Measurements from ENCODE around the gene REV1.

Gene REV1

GRCh38 chr2:99444222-99444621 is 45.6 kb downstream of the REV1 start:
- no peak for DNase-seq

DNA sequence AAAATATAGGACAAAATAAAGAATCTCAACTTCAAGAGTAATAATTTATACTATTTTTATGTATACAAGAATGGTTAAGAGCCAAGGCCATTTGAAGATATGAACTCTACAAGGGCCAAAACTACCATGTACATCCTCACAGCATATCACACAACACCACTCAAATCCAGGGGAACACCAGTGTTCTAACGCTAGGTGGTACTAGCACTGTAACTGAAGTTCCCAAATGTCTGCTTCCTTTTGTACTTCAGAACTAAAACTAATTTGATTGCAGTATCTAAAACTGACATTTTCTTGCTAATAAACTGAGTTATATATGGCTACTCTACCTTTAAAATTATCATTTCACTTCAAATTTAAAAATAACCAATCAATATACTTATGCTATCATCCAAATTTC is 47.0 kb downstream of the REV1 start:
- no peak for DNase-seq

GRCh38 chr2:99439971-99440505 is 49.8 kb downstream of the REV1 start:
- no peak for DNase-seq

DNA sequence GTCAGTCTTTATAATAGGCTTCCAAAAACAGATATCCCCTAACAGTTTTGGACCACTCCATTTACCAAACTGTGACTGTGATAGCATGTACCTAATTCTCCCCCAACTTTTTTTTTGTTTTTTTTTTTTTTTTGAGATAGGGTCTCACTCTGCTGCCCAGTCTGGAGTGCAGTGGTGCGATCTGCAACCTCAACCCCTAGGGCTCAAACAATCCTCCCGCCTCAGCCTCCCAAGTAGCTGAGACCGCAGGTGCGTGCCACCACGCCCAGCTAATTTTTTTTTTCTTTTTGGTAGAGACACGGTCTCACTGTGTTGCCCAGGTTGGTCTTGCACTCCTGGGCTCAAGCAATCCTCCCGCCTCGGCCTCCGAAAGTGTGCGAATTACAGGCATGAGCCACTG is 52.9 kb downstream of the REV1 start:
- no peak for DNase-seq

GRCh38 chr2:99433340-99433739 is 56.5 kb downstream of the REV1 start:
- DNase-seq: no peak

GRCh38 chr2:99431587-99432275 is 58.1 kb downstream of the REV1 start:
- no peak for DNase-seq

DNA sequence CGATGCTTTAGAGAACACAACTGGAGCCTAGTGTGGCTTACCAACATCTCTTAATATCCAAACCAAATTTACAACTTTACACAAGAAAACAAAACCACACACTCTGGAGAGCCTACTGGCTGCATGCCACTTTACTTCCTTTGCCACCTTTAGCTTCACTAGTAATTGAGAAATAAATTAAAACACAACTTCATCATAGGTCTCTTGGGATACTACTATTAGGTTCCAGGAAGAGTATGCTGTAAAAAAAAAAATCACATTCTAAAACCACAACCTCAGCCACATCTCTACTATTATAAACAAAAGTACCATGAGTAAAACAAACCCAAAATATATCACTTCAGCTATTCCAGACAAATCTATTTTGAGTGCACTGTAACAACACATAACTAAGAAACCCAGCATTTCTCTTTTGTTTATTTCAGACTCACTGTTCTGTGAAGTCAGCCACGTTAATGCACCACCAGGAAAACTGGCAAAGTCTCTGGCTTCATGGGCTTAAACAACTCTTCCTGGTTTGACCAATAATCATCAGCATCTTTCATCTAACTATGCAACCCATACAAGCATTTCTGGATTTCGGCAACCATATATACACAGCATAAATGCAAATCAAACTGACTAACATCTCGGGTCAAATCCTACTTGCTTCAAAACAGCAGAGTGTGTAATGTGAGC is 59.1 kb downstream of the REV1 start:
- DNase-seq: no peak

DNA sequence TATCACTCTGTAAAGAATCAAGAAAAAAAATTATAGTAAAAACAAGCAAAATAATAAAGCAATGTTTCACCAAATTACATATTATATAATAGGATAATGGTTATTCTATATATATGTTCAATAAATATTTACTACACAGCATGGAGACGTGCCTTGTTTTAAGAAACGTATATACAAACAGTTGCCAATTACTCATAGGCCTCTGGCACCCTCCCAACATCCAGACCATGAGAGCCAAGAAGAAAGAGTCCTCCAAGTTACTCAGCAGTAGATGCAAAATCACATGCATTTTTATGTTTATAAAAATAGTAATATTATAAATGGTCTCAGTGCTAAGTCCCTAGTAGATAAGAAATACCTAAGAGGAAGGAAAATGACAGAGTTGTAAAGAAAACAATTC is 64.8 kb downstream of the REV1 start:
- no peak for DNase-seq

DNA sequence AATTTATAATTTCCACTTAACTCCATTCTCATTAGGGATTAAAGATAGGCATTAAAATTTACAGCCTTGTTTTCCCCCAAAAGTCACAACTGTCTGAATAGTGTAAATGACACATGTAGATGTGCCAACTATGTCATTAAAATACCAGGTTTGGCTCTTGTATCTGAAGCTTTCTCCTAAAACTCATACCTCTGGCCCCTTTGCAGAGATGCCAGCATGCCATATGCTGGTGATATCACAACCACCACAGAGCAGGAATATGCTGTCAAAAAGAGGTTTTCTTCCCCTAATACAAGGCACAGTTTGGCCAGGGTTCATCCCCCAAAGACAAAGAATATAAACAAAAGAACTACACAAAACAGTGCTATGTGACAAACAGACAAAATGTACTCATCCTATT is 65.4 kb downstream of the REV1 start:
- no peak for DNase-seq

GRCh38 chr2:99422599-99422998 is 67.2 kb downstream of the REV1 start:
- DNase-seq: no peak

- DNase-seq: no peak
Measured at GRCh38 chr2:99421469-99421868, 68.3 kb downstream of the REV1 start.

GRCh38 chr2:99420751-99421299 is 69.0 kb downstream of the REV1 start:
- DNase-seq: no peak

DNA sequence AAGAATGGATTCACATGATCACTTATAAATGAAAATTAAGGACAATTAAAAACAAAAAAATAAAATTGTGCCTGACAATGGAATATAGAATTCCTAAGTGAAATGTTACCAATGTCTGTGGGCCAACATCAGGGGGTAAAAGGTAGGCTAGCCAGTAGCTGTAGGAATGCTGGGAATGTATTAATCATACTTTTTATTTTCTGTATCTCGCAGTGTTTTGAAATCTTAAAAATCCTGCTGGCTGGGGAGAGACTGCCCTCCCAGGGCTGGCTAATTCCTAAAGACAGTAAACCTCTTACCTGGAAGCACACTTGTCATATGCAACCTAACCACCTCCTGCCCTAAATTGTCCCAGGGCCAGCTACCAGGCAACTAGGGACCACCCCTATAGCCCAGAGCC is 69.8 kb downstream of the REV1 start:
- DNase-seq: no peak

GRCh38 chr2:99417396-99417795 is 72.4 kb downstream of the REV1 start:
- no peak for DNase-seq

GRCh38 chr2:99414566-99414965 is 75.3 kb downstream of the REV1 start:
- no peak for DNase-seq

- DNase-seq: no peak
Measured at GRCh38 chr2:99410276-99410675, 79.5 kb downstream of the REV1 start.

DNA sequence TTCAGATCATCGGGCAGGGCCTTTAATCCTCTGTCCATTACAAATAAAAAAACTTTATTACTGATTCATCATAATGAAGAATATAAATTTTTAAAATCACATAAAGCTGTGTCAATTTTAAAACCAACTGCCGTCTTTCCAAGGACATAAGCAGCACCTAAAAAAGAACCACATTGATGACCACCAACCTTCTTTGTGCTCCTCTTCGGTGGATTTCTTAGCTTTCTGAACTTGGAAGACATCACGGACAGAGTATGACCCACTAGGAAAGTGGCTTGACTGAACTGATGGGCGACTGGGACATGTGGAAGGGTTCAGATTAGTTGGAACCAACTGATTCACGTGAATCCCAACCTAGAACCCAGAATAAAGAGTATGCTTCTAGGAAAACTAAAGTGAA is 83.7 kb downstream of the REV1 start:
- DNase-seq: no peak

- no peak for DNase-seq
Measured at GRCh38 chr2:99404797-99405669, 84.8 kb downstream of the REV1 start.

DNA sequence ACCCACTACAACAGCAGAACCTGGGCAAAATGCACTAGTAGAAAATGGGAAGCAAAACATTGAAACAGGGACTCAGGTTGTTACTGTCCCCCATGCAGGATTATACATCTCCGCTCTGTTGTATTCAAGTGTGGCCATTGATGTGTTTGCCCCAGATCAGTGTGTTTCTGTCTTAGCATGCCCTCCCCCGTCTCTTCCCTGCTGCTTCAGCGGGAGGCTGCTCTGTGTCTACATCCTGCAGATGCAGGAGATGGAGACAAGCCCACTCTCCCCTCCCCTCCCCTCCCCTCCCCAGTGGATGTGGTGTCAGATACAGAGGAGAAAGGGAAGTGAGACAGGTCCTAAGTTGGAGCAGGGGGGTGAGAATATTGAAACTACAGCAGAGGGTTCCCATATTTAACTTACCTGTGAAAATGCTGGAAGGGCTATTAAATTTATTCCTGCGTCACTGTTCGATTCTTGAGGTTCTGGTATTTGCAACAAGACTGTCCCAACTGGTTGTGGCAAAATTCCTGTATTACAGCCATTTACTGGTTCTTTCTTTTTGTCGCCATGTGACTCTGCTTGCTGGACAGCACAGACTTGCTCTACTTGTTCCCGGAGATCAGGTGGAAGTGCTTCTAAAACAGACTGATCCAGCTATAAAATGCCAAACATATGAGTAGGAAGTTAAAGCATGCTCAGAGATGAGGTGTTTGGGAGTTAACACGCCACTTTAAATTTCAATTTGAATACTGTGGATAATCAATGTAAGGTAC is 85.6 kb downstream of the REV1 start:
- DNase-seq: no peak

DNA sequence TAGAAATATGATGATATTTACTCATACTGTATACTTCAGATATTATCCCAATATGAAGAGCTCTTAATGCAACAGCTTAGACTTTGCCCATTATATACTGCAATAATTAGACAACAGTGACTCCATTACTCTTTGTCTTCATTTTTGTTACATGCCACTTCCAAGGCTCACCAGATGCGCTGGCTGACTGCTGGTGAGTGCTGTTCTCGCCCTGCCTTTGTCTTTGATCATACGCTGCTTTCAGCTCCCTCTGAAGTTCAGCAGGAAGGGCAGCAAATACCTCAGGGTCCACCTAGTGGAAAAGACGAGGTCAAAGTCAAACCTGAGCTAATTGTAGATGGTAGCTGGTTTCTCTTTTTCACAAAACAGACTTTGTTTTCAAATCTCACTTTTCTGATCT is 86.3 kb downstream of the REV1 start:
- no peak for DNase-seq

- DNase-seq: no peak
Measured at GRCh38 chr2:99403084-99403483, 86.7 kb downstream of the REV1 start.

GRCh38 chr2:99401841-99402240 is 88.0 kb downstream of the REV1 start:
- DNase-seq: no peak

GRCh38 chr2:99399795-99400194 is 90.0 kb downstream of the REV1 start:
- DNase-seq: no peak
